ENCODE measurements around the gene SH3GL3. TPM values are rescaled to one million over a fixed set of nuclear protein-coding genes. Genes with fewer than 3 reads are reported as not detected.

SH3GL3 gene
- total and polyA plus RNA-seq, 2 of the 13 experiments (the other 11 are each of a cell fraction or from before 2014, with no cell fraction given): not detected

DNA sequence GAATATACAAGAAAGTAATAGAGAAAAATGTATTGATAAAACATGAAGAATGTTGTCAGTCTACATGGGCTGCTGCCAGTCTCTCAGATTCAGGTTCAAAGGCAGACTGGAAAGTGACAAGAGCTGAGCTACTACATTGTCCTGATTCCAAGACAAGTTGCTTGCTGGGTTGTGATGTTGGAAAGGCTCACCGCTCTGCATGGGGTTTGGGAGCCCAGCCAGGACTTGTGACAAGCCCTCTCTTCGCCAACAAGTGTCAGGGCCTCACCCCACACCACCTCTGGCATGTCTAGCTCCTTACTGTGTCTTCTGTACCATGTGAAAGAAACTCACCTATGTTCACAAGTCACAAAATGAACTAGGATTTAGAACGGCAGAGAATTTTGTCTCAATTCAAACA, 43.0 kb upstream of the SH3GL3 start:
- in situ Hi-C loops (cut with HindIII; ENCODE audit: extremely low pct_ligation_motif_present, low pct_unique_long_range_greater_than_20kb) (no loop called here), intact Hi-C loops (cut with micrococcal nuclease; ENCODE audit: unreplicated experiment) (no loop called here)
- no TSS peak for BruUV-seq (replicated peaks)
- no peaks in the 10 kb centered on the region for H3K79me2 ChIP-seq (ENCODE audit: insufficient read depth, low read length)
- DNase-seq (ENCODE audit: low spot score): no peak
- no peaks in the 10 kb centered on the region for H4K20me1 ChIP-seq (ENCODE audit: insufficient read depth, low read length)
- H3K4me3 ChIP-seq (replicated peaks in 1 of 3; ENCODE audit: insufficient read depth in 1 of 3, low read depth in 2 of 3, low read length in 3 of 3): no peak overlapping the region
- no peak overlapping the region for H3K9ac ChIP-seq (ENCODE audit: insufficient read depth, low read depth, low read length)
- CTCF ChIA-PET (ENCODE audit: low intra/inter-chr PET ratio, low total read pairs): no interaction called here
- no peak overlapping the region for H2AFZ ChIP-seq (ENCODE audit: low read length)
- no peak for FAIRE-seq
- no peaks in the 10 kb centered on the region for H3K4me1 ChIP-seq (ENCODE audit: insufficient read depth, low read length)
- H3K4me2 ChIP-seq (ENCODE audit: low read depth, low read length): no peak overlapping the region
- POLR2A ChIA-PET: no interaction called here
- no peak for TF ChIP-seq BRCA1 (CRISPR knock-in tag; IDR thresholded peaks at IDR 0.05)
- no peak for TF ChIP-seq NFYB (CRISPR knock-in tag; IDR thresholded peaks at IDR 0.05)
- TF ChIP-seq FOXP1 (IDR thresholded peaks at IDR 0.05): no peak
- no peak for TF ChIP-seq FOXP1 (CRISPR knock-in tag; IDR thresholded peaks at IDR 0.05)
- TF ChIP-seq MXI1 (IDR thresholded peaks at IDR 0.05; ENCODE audit: borderline replicate concordance, low read depth, low read length): no peak
- TF ChIP-seq NR2F1 (CRISPR knock-in tag; IDR thresholded peaks at IDR 0.05): no peak
- no peak for TF ChIP-seq MEIS2 (CRISPR knock-in tag; IDR thresholded peaks at IDR 0.05)
- H3K27me3 ChIP-seq (ENCODE audit: control insufficient read depth in 1 of 2, insufficient read depth in 2 of 2, low read length in 2 of 2): peaks cover 0 to 13% of the 10 kb centered on the region in 2 experiments; a peak in 1 of 5 replicates
- H3K27ac ChIP-seq (ENCODE audit: extremely low read length, insufficient read depth, low read length): no peak overlapping the region
- no peaks in the 10 kb centered on the region for H3K9me3 ChIP-seq (ENCODE audit: low read length)
- ATAC-seq: no peak
- 10% methylated on average over 3 of the region's 3 CpGs for WGBS (ENCODE audit: low lambda C conversion rate)
- no peaks in the 10 kb centered on the region for H3K36me3 ChIP-seq (replicated peaks in 1 of 2; ENCODE audit: control insufficient read depth in 1 of 2, insufficient read depth in 2 of 2, low read length in 2 of 2)

DNA sequence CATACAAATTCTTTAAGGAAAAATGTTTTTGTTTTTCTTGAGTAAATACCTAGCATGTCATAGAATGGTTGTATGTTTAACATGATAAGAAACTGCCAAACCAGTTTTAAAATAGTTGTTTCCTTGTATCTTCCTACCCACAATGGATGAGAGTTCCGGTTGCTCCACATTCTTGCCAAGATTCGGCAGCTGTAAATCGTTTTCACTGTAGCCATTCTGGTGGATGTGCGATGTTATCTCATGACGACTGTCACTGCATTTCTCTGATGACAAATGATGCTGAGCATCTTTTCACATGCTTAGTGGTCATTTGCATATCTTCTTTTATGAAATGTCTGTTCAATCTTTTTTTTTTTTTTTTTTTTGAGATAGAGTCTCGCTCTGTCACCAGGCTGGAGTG, 36.6 kb upstream of the SH3GL3 start:
- Histone ChIP-seq H4K20me1 (ENCODE audit: insufficient read depth, low read length) (no peaks in the 10 kb centered on the region), H3K79me2 (ENCODE audit: insufficient read depth, low read length) (no peaks in the 10 kb centered on the region), H2AFZ (ENCODE audit: low read length) (no peak overlapping the region), H3K27me3 (ENCODE audit: control insufficient read depth in 1 of 2, insufficient read depth in 2 of 2, low read length in 2 of 2) (no peaks in the 10 kb centered on the region), H3K4me2 (ENCODE audit: low read depth, low read length) (no peak overlapping the region), H3K4me1 (ENCODE audit: insufficient read depth, low read length) (no peaks in the 10 kb centered on the region), H3K36me3 (replicated peaks in 1 of 2; ENCODE audit: control insufficient read depth in 1 of 2, insufficient read depth in 2 of 2, low read length in 2 of 2) (no peaks in the 10 kb centered on the region), H3K9ac (ENCODE audit: insufficient read depth, low read depth, low read length) (no peak overlapping the region), H3K4me3 (replicated peaks in 1 of 3; ENCODE audit: insufficient read depth in 1 of 3, low read depth in 2 of 3, low read length in 3 of 3) (no peak overlapping the region), H3K9me3 (ENCODE audit: low read length) (no peaks in the 10 kb centered on the region), H3K27ac (ENCODE audit: extremely low read length, insufficient read depth, low read length) (no peak overlapping the region)
- DNase-seq (ENCODE audit: low spot score): no peak
- BruUV-seq (replicated peaks): no TSS peak
- ATAC-seq: no peak
- 22% methylated on average over 6 of the region's 6 CpGs for WGBS (ENCODE audit: low lambda C conversion rate)
- POLR2A ChIA-PET: no interaction called here
- no peak for FAIRE-seq
- TF ChIP-seq SMYD3 (CRISPR knock-in tag; IDR thresholded peaks at IDR 0.05) (no peak), NR3C1 (CRISPR knock-in tag; IDR thresholded peaks at IDR 0.05) (no peak), ZNF569 (CRISPR knock-in tag; IDR thresholded peaks at IDR 0.05; ENCODE audit: borderline replicate concordance) (no peak), UBTF (CRISPR knock-in tag; IDR thresholded peaks at IDR 0.05) (no peak), ZNF720 (CRISPR knock-in tag; IDR thresholded peaks at IDR 0.05) (no peak)
- intact Hi-C loops (cut with micrococcal nuclease; ENCODE audit: unreplicated experiment): no loop called here
- CTCF ChIA-PET (ENCODE audit: low intra/inter-chr PET ratio, low total read pairs): no interaction called here
- in situ Hi-C loops (cut with HindIII; ENCODE audit: extremely low pct_ligation_motif_present, low pct_unique_long_range_greater_than_20kb): no loop called here

All from HepG2 (cell line).